NCI-H1436 treated with DMSO at 0.1 percent for 48 hours (cell line): Measurements from ENCODE around the gene FEZ2.

ENCODE experiments used
- DNase-seq: peaks from one replicate; lab custom pipeline; 2025; lab: John Stamatoyannopoulos, UW

FEZ2 gene

DNA sequence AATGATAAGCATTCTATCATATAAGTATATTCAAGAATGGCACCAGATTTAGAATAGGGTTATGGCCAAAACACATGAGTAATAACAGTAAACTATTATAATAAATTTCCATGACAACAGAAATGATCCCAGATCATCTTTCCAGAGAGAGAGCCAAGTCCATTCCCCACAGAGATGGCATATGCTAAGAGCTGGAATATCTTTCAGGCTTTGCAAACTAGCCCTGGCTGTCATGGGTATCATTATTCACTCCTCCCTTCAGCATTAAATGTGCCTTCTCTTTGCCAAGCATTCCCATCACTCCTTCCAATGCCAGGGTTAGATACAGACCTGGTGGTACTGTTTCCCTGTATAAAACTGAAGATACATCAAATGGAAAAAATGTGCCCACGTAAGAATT lies 10.9 kb downstream of the FEZ2 start:
- DNase-seq = no peak

DNA sequence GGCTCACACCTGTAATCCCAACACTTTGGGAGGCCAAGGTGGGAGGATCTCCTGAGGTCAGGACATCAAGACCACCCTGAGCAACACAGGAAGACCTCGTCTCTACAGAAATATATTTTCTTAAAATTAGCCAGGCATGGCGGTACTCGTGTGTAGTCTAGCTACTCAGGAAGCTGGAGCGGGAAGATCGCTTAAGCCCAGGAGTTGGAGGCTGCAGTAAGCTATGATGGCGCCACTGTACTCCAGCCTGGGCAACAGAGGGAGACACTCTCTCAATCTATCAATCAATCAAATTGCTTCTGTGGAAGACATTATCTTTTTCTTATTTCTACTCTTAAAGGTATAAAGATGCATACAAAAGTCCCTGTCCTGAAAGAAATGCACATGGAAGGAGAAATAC lies 11.3 kb downstream of the FEZ2 start:
- DNase-seq = no peak

DNA sequence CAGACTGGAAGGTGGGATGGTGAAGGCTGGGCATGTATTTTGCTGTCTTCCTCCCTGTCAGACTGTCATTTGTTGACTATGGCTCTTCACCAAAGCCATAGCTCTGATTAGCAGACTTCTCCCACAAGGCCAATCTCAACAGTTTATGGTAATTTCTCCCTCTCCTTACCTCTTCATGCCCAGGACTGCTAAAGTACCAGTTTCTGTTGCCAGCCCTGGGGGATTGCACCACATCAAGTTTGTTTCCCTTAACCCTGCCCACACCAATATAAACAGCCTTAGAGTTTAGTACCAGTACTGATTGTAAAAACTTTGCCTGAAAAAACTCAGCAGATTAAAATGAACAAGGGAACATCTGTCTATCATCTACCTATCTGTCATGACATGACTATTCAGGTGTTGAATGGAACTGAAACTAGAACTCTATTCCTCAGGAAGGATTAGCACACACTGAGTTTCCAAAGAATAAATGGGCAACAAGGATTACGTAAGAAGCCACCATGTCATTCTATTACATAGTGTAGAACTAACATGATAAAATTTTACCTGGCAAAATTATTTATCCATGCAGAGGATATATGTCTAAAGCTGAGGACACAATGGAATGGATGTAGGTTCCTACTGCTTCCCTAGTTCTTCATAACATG lies 13.7 kb downstream of the FEZ2 start:
- DNase-seq = no peak

DNA sequence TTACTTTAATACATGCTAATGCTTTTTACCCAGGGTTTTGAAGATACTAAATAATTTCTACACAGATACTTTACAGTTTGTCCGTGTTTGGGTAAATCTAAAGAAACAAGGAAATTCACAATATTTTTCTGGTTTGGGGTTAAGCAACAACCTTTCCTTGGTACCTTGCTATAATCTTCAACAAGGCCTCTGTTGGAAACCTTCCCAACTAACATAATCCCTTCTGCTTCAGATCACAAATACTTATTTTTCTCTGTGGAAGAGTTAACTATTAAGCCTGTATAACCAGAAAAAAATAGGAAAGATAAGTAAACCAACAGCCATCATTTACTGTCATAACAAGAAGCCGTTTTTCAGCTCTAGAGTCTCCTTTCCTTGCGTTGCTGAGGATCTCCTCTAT lies 15.0 kb downstream of the FEZ2 start:
- no peak for DNase-seq

DNA sequence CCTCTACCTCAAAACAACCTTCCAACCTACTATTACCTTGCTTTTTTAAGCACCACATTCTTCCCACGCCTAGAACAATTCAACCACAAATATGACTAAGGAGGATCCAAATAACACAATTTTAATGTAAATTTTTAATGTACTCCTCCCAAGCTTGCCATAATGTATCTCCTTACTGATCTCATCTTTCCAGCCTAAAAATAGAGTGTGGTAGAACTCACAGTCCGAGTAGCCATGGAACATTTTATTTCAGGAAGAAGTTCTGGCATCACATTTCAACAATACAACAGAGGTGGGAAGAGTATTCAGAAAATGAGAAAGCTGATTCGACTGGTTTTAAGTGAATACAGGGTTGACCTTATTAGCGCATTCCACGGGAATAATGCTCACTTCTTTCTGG lies 15.4 kb downstream of the FEZ2 start:
- no peak for DNase-seq

DNA sequence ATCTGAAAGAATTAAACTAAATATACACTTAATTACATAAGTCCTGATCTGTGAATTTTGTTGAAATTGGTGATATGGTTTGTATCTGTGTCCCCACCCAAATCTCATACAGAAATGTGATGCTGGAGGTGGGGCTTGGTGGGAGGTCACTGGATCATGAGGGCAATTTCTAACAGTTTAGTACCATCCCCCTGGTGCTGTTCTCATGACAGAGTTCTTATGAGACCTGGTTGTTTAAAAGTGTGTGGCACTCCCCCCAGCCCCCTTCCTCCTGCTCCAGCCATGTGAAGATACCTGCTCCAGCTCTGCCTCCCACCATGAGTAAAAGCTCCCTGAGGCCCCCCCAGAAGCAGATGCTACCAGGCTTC lies 18.7 kb downstream of the FEZ2 start:
- DNase-seq = no peak

DNA sequence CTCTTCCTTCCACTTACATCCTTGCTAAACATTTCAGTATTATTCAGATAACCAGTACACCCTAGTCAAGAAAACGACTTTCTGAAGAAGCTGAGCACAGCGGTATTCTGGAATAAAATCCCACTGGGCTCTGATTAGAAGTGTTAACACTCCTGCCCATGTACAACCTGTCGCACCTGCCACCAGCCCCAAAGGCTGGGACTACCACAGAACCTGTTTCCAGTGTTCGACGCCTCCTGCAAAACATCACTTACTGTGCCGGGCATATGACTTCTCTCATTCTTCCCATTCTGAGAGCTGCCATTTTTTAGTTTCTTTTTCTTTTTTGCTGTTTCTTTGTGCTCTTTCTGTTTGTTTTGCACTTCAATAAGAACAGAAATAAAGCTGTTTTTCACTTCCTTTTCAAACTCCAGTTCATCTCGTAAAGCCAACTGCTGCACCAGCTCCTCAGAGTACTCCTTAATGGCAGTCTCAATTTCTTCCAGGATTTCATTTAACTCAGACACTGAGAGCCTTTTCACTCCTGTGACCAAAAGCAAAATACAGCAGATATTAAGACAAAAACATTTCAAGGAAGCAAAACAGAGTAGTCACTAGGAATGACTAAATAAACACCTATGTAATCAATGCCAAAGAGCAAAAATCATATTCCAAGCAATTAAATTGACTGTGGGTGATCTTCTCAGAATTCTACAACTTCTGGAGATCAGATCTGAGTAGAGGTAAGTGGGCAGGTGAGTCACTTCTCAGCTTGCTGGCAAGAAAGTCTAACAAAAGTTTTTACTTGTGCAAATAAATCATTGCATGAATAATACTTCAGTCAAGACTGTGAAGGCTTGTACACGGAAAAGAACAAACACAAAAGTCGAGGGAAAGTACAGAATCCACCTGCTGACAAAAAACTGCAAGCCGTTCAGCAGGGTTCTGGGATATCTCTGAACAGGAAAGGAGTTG lies 19.3 kb downstream of the FEZ2 start:
- no peak for DNase-seq

DNA sequence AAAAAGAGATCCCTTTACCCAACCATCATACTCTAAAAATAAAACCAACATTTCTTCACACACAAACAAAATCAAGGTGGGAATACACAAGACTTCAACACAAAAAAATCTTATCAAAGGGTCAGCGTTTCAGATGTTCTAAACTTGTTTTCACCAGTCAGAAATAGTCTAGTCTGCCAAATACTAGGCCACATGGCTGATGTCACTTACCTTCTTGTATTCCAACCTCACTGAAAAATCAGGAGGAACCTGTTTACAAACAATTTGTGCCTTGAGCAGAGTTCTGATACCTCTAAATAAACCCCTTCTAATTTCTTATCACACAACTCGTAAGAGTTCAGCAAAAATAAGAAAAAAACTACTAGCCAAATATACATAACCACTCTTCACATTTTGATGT lies 20.1 kb downstream of the FEZ2 start:
- no peak for DNase-seq

DNA sequence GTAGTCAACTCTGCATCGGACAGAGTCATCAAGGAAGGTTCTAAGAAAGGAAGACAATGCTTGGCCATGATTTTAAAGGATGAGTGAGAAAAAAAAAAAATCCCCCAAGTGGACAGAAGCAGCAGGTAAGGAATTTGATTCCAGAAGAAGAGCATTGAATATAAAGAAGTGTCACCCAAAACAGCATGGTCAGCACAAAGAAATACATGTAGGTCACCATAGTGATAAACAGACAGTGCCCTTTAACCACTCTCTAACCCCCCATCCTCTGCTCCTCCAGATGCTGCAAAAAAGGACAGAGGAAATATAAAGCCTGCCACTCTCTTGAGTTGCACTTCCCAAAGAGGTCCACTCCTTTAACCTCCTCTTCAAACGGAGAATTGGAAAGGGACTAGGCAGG lies 23.4 kb downstream of the FEZ2 start:
- DNase-seq = no peak

DNA sequence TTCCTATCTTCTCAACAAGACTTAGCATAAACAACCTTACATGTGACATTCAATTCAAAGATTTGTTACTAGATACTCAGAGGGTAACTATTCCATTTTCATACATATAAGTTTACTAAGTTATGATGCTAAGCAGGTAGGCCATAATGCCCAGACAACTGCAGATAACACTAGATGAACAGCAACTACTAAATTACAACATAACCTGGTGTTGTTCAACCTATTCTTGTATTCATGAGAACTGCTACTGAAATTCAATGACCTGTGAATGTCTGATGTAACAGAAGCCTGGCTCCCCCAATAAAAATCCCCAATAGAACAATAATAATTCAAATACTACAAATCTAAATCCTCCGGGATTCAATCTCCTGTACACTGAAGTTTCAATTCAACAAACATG lies 24.8 kb downstream of the FEZ2 start:
- no peak for DNase-seq

DNA sequence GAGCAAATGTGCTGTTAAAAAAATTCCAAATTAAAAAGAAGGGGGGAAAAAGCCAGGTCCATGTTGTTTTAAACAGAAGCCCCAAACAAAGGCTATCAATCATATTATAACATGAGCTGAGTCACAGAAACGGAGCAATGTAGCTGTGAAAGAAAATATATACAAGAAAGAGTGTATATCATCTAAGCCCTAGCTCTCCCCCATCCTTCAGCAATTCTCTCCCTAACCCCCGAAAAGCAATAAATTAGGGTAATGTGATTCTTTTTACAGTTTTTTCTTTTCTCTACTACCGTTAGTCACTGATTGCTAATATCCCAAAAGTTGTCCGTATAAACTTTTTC lies 25.3 kb downstream of the FEZ2 start:
- no peak for DNase-seq

DNA sequence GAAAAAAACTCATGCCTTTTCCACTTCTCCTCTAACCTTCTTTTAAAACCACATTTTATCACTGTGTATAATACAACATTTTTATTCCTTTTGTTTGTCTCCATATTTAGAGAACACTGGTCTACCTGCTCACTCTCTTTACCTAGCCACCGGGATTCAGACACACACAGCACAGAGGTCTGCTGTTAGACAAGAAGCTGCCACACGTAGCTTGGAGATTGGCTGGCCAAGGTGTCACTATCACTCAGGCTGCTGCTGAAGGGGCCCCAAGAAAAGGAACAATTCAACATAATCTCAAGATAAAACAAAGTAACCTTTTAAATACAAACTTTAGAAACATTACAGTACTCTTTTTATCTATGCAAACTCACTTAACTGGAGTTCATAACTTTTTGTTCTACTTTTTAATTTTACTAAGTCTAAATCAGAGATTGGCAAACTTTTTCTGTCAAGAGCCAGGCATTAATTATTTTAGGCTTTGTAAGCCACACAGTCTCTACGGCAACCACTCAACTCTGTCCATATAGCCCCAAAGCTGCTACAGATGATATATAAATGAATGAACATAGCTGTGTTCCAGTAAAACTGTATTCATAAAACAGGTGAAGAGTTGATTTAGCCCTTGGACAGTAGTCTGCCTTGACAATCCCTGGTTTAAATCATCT lies 25.8 kb downstream of the FEZ2 start:
- no peak for DNase-seq

DNA sequence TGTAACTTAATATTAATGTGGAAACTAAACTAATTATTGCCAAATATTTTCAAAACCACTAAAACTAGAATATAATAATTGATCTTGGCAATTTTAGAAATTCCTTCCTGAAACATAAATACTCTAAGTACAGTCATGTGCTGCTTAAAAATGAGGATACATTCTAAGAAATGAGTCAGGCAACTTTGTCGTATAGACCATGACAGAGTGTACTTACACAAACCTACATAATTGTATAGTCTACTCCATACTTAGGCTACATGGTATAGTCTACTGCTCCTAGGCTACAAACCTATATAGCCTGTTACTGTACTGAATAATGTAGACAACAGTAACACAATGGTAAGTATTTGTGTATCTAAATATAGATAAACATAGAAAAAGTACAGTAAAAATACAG lies 27.6 kb downstream of the FEZ2 start:
- DNase-seq = no peak

DNA sequence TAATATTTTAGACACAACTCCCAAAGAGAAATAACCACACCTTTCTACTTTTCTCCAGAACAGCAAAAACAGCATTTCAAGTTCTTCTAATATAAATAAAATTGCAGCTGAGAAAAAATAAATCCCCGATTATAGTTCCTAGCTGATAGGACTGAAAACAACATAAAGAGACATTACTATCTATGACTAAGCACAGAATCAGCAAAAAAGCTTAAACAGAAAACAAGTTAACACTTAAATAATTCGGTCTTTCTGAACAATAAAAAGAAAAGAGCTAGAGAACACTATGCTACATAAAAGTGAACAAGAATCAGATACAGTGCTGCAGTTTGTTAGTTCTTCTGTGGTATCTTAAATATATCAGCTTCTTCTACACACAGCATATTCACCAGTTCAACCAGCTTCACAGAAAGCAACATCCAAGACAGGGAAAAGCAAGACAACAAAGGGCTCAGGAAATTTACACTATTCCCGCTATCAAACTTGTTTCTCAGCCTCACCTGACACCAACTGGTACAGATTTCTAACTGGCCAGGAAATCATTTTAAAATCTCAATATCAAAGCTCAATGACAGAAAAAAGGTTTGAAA lies 28.6 kb downstream of the FEZ2 start:
- no peak for DNase-seq

DNA sequence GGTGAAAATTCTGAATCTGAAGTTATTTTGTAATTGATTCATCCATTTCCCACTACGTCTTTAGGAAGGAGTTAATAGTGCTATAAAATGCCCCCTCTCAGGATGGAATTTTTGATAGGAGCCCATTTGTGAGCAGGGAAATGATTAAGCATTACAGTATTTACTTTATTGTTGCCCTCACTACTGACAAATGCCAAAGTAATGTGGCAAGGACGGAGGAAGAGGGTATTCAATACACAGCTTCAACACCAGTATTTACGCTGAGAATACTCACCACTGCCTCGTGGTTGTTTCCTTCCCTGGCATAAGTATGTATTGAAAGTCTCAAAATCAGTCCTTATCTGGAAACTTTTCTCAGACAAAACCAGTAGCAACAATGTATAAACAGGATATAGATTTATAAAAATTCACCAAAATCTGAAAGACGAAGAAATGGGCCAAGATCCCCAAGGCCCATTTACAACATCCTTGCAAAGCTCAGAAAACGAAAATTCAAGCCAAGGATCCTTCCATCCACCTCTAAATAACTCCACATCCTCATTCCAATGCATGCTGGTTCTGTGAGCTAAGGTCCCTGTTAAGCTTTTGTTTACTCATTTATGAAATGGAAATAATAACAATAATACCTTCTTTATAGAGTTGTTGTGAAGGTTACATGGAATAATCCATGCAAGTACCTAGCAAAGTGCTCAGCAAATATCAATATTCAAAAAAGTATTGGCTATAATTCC lies 29.3 kb downstream of the FEZ2 start:
- no peak for DNase-seq

DNA sequence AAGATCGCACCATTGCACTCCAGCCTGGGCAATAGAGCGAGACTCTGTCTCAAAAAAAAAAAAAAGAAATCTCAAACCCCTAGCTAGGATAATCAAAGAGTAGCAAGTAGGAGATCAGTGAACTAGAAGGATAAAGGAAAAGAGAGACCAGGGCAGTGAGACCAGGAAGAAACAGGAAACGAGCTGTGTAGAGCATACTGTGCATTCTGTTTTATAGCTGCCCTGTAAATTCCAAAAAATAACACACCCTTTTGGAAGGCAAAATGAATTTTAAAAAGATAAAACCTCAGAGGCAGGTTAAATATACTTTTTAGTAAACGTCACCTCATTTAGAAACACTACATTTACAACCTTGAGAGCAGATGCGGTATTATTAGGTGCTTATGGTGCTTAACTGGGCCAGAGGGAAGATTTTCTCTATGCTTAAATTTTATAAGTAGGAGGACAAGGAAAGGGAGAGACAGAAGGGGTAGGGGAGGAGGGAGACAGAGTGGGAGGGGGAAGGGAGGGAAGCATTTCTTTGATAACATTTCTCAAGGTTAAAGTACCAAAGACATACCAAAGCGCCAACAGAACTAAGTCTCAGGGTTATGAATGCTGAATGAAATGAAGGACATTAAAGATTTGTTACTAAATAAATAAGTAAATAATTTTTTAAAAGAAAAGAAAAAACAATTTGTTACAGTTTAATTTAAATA lies 30.1 kb downstream of the FEZ2 start:
- no peak for DNase-seq

DNA sequence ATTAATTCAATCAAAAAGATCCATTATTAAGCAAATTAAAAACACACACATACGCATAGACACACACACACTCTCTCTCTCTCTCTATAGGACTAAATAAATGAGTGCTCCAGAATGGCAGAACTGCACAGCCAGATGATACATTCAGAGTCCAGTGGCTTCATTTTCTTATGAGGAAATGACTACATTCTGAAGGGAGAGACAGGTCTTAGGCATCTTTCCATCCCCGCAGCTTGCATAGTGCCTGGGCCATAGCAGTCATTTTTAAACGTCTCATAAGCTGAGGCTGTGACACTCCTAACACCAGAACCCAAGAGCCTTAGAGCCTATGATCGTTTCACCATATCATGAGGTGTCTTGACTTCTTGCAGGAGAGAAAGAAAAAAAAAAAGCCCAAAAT lies 31.1 kb downstream of the FEZ2 start:
- DNase-seq = no peak

DNA sequence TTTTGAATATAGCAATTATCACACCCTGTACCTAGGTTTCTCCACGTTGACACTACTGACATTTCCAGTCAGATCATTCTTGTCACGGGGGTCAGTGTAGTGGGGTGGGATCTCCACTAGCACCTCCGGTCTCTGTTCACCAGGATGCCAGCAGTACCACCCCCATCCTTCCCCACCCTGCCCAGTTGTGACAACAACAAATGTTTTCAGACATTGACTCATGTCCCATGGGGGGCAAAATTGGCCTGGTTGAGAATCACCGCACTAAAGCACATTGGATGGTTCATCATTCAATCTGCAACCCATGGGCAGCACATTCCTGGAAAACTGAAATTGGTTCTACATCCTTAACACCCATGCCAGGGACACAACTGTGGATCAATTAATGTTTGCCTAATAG lies 32.3 kb downstream of the FEZ2 start:
- DNase-seq = no peak

DNA sequence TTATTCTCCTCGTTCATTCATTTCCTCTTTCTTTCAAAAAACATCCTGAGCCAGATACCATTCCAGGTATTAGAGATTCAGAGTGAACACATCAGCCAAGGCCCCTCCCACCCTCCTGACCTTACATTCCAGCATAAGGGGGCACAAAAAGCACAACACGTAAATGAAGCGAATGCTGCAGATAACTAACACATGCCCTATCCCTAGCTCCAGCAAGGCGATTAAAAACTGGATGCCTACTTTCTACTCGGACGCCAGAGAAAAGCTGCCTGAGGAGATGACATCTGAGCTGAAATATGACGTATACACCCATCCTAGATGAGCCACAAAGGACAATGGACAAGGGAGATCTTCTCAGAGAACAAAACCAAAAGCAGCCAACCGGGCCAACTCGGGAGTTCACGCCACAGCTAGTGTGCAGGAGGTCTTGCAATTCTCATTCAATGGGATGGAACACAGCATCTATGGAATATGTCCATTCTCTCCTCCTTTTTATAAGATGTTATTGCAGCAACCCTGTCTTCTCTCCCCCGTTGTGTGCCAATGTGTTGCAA lies 33.5 kb downstream of the FEZ2 start:
- DNase-seq = no peak

DNA sequence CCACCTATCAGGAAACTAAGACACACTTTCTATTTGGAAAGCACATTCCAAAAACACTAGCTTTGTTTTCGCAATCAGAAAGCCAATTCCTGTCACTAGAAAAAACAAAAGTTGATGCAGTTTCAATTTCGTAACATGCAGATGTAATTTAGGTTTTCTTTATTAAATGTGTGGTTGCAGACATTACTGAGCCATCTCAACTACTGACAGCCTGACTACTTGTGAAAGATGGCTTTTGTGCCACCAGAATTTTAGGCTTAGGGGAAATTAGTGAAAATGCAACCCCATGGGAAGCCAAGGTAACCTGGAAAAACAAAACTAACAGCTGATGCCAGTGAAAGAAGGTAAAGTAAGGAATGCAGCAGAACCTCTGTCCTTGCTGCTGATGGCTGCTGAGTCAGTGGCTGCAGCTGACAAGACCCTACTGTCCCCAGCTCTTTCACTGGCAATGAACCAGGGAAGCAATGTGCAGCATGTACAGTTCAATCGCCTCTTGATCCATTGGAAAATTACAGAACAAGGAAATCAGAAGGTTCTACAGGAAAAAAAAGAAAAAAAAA lies 34.9 kb downstream of the FEZ2 start:
- DNase-seq = no peak

DNA sequence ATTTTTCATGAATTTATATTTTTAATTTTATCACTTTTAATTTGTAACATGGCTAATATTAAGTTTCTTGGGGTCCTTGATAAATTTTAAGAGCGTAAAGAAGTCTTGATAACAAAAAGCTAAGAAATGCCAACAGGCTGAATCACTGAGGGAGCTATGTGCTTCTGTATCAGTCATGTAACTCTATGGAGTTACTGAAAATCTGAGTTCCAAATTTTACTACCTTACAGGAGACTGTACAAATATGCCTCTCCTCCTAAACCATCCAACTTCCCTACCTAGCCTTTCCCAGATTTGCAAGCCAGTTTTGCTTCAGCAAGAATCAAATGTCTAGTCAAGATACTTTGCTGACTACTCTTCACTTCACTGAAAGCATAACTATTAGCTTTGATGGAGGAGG lies 35.7 kb downstream of the FEZ2 start:
- no peak for DNase-seq
